ENCODE results near the gene ACSS1.
A peak's percentile ranks its signal among the peaks of the same experiment; 100 is the strongest.

Gene ACSS1

GRCh38 chr20:24991897-24992486, 65.9 kb downstream of the ACSS1 start:
- H3K36me3 Mint-ChIP-seq, result peaks cover 6 to 17% of the 10 kb centered on the region in 2 donors

GRCh38 chr20:24990810-24991252, 67.1 kb downstream of the ACSS1 start:
- Mint-ChIP-seq H3K9me3 (no peaks in the 10 kb centered on the region), H3K27me3 (no peaks in the 10 kb centered on the region), H3K4me1 (peaks cover 49 to 72% of the 10 kb centered on the region in 2 donors), H3K36me3 (peaks cover 6 to 24% of the 10 kb centered on the region in 2 donors), H3K27ac (peak overlapping the region; percentile 39), H3K4me3 (peak overlapping the region; percentile 11 to 97)
- no peak for ATAC-seq (replicated peaks)
- no peak for DNase-seq

More at GRCh38 chr20:24991897-24992486, 65.9 kb downstream of the ACSS1 start:
- Mint-ChIP-seq H3K27ac (peak overlapping the region; percentile 98), H3K4me1 (peaks cover 45 to 63% of the 10 kb centered on the region in 2 donors), H3K4me3 (peak overlapping the region; percentile 94 to 97), H3K27me3 (no peaks in the 10 kb centered on the region), H3K9me3 (no peaks in the 10 kb centered on the region)
- DNase-seq (peak; percentile 3), ATAC-seq (replicated peaks) (peak; percentile 29 to 33)

DNA sequence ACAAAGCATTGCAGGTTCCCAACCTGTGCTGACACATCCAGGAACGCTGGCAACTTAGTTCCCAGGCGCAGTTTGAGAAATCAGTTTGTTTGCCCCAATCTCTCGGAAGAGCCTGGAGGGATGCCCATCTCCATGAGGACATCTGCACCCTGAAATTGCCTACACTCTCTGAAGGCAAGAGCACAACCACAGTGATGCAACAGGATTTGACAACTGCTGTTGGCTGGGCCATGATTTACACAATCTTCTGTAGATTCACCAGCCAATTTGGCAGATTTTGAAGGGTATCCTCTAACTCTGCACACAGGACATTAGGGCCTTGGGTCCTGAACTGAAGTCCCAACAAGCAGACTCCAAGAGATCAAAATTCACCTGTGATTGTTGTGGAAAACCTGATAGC, 68.8 kb downstream of the ACSS1 start:
- Mint-ChIP-seq H3K9me3 (no peaks in the 10 kb centered on the region), H3K4me3 (no peak overlapping the region), H3K36me3 (peaks cover 11 to 26% of the 10 kb centered on the region in 2 donors), H3K4me1 (peaks cover 45 to 65% of the 10 kb centered on the region in 2 donors), H3K27ac (peak overlapping the region; percentile 37), H3K27me3 (no peaks in the 10 kb centered on the region)
- DNase-seq, result no peak
- no peak for ATAC-seq (replicated peaks)

- no peak for ATAC-seq (replicated peaks)
- Mint-ChIP-seq H3K27me3 (no peaks in the 10 kb centered on the region), H3K27ac (no peak overlapping the region), H3K4me1 (peaks cover 40 to 57% of the 10 kb centered on the region in 2 donors), H3K36me3 (peaks cover 11 to 34% of the 10 kb centered on the region in 2 donors), H3K4me3 (no peak overlapping the region), H3K9me3 (no peaks in the 10 kb centered on the region)
- DNase-seq, result no peak
Measured at GRCh38 chr20:24987873-24988835, 69.8 kb downstream of the ACSS1 start.

GRCh38 chr20:24987244-24987643, 70.7 kb downstream of the ACSS1 start:
- no peak for DNase-seq
- H3K4me3 Mint-ChIP-seq, result no peak overlapping the region
- no peak for ATAC-seq (replicated peaks)
- no peak overlapping the region for H3K27ac Mint-ChIP-seq
- H3K27me3 Mint-ChIP-seq, result no peaks in the 10 kb centered on the region
- no peaks in the 10 kb centered on the region for H3K9me3 Mint-ChIP-seq
- peaks cover 17 to 43% of the 10 kb centered on the region in 2 donors for H3K36me3 Mint-ChIP-seq
- H3K4me1 Mint-ChIP-seq, result peaks cover 42 to 62% of the 10 kb centered on the region in 2 donors

DNA sequence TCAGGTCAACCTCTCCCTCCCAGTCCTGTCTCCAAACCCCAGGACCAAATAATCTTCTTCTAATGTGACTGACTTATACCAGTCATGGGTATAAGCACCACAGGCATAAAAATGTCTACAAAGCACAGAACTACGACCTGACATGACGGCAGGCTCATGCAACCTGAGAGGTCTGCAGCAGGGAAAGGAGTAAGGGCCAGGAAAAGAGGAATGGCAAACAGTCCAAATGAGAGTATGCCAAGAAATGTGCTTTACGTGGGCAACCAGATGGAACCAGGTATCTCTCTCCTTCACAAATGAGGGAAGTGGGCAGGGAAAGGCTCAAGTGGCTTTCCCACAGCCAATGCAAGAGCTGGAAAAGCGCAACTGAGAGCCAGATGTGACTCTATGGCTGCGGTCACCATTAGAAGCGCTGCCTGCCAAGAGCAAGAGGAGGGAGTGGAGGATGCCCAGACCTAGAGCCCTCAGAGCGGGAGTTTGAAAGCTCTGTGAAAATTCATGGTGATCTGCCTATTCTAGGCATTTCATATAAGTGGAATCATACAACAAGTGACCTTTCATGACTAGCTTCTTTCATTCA, 71.4 kb downstream of the ACSS1 start:
- Mint-ChIP-seq H3K9me3 (no peaks in the 10 kb centered on the region), H3K36me3 (peaks cover 20 to 50% of the 10 kb centered on the region in 2 donors), H3K4me3 (no peak overlapping the region), H3K27ac (no peak overlapping the region), H3K27me3 (no peaks in the 10 kb centered on the region), H3K4me1 (peaks cover 41 to 63% of the 10 kb centered on the region in 2 donors)
- DNase-seq (no peak), ATAC-seq (replicated peaks) (no peak)

DNA sequence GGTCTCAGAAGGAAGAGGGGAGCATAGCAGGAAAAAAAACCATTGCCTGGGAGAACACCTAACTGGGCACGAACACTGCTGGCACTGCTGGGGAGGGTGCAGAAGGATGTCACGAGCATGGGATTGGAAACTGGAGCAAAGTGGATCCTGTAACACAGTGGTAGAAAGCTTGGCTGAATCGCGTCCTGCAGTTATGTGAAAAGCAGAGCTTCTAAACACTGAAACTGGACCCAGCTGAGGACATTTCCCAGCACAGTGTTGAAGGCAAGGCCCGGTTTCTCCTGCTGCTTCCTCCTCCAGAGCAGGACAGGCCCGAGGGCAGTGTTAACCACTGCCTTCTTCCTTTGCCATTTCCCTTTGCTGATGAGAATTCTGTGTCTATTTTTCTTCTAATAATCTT, 72.1 kb downstream of the ACSS1 start:
- DNase-seq (no peak), ATAC-seq (replicated peaks) (no peak)
- H3K4me3 Mint-ChIP-seq, result no peak overlapping the region
- peaks cover 34 to 63% of the 10 kb centered on the region in 2 donors for H3K4me1 Mint-ChIP-seq
- no peaks in the 10 kb centered on the region for H3K9me3 Mint-ChIP-seq
- H3K27ac Mint-ChIP-seq, result peak overlapping the region; percentile 68
- no peaks in the 10 kb centered on the region for H3K27me3 Mint-ChIP-seq
- H3K36me3 Mint-ChIP-seq, result peaks cover 25 to 53% of the 10 kb centered on the region in 2 donors

DNA sequence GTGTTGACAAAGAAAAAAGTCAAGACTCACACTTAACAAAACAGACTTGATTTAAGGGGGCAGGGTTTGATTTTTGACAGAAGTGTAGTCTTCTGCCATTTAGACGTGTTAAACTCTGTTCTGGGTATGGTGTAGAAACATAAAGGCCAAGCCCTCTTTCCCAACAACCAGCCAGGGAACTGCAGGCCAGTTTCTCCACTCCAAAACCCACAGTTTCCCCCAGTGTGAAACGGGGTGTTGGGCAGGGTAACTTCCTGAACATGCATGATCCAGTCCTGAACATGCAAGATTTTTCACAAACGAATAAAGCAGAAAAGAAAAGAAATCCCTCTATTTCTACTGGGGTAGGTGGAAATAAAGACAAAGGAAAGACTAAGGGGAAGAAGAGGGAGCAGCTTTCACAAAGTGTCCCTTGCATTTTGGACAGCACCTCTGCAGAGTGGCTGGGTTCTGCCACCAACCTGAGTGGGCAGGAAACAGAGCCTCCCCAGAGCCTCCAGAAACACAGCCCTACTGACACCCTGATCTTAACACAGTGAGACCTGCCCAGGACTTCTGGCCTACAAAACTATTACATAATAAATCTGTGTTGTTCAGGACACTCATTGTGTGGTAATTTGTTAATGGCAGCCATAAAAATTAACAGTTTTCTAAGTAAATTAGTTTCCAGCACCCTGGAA, 72.8 kb downstream of the ACSS1 start:
- DNase-seq (no peak), ATAC-seq (replicated peaks) (no peak)
- peaks cover 32 to 53% of the 10 kb centered on the region in 2 donors for H3K36me3 Mint-ChIP-seq

GRCh38 chr20:24983896-24984295, 74.0 kb downstream of the ACSS1 start:
- Mint-ChIP-seq H3K9me3 (peaks cover 6 to 8% of the 10 kb centered on the region in 2 donors), H3K4me1 (peaks cover 35 to 62% of the 10 kb centered on the region in 2 donors), H3K27ac (no peak overlapping the region), H3K4me3 (no peak overlapping the region), H3K27me3 (no peaks in the 10 kb centered on the region), H3K36me3 (peaks cover 40 to 62% of the 10 kb centered on the region in 2 donors)
- no peak for ATAC-seq (replicated peaks)
- DNase-seq, result no peak

More for the DNA sequence above, 72.8 kb downstream of the ACSS1 start:
- H3K27me3 Mint-ChIP-seq, result no peaks in the 10 kb centered on the region
- H3K9me3 Mint-ChIP-seq, result peaks cover under 1 to 3% of the 10 kb centered on the region in 2 donors
- no peak overlapping the region for H3K27ac Mint-ChIP-seq
- H3K4me3 Mint-ChIP-seq, result no peak overlapping the region
- peaks cover 33 to 63% of the 10 kb centered on the region in 2 donors for H3K4me1 Mint-ChIP-seq

- no peak overlapping the region for H3K27ac Mint-ChIP-seq
- peaks cover 8 to 11% of the 10 kb centered on the region in 2 donors for H3K9me3 Mint-ChIP-seq
- peaks cover 52 to 76% of the 10 kb centered on the region in 2 donors for H3K36me3 Mint-ChIP-seq
- H3K4me1 Mint-ChIP-seq, result peaks cover 23 to 44% of the 10 kb centered on the region in 2 donors
- DNase-seq (no peak), ATAC-seq (replicated peaks) (no peak)
- H3K4me3 Mint-ChIP-seq, result no peak overlapping the region
- no peaks in the 10 kb centered on the region for H3K27me3 Mint-ChIP-seq
Measured at GRCh38 chr20:24981790-24982189, 76.1 kb downstream of the ACSS1 start.

DNA sequence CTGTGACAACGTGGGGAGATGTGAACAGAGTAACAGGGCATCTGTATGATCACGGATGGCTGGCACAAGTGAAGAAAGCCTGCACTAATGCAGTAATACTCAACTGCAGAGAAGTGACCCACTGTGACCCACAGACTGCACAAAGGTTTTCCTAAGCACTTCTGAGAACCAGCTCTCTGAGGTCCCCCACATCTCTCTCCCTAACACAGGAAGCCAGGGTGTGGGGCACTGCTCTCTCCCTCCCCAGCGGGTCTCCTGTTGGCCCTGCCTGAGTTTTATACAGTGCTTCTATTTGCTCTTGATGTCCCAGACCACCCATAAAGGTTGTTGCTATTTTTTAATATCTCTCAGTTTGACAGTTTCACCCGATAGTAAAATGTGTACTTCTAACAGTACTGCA, 76.7 kb downstream of the ACSS1 start:
- no peaks in the 10 kb centered on the region for H3K27me3 Mint-ChIP-seq
- DNase-seq (no peak), ATAC-seq (replicated peaks) (no peak)
- H3K4me1 Mint-ChIP-seq, result peaks cover 19 to 40% of the 10 kb centered on the region in 2 donors
- H3K27ac Mint-ChIP-seq, result no peak overlapping the region
- H3K36me3 Mint-ChIP-seq, result peaks cover 57 to 78% of the 10 kb centered on the region in 2 donors
- no peak overlapping the region for H3K4me3 Mint-ChIP-seq
- H3K9me3 Mint-ChIP-seq, result peaks cover 12 to 14% of the 10 kb centered on the region in 2 donors

DNA sequence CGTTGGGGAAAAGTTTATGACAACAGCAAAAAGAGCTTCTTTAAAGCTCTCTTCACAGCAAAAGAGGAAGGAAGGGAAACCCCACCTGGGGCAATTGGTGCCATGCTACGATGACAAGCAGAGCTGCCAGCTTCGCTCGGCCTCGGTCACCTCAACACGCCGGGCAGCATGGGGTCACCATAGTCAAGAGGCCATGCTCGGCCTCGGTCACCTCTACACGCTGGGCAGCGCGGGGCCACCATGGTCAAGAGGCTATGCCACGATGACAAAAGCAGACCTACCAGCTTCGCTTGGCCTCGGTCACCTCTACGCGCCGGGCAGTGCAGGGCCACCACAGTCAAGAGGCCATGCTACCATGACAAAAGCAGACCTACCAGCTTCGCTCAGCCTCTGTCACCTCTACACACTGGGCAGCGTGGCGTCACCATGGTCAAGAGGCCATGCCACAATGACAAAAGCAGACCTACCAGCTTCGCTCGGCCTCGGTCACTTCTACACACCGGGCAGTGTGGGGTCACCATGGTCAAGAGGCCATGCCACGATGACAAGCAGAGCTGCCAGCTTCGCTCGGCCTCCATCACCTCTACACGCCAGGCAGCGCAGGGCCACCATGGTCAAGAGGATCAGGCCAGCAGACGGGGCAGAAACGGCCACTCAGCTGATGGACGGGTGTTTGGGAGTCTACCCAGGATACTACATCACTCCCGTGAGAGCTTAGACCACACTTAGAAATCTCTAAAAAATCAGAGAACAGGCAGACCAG, 77.5 kb downstream of the ACSS1 start:
- DNase-seq (no peak), ATAC-seq (replicated peaks) (no peak)
- peaks cover 17 to 31% of the 10 kb centered on the region in 2 donors for H3K4me1 Mint-ChIP-seq
- peaks cover 63 to 83% of the 10 kb centered on the region in 2 donors for H3K36me3 Mint-ChIP-seq
- H3K9me3 Mint-ChIP-seq, result peaks cover 16 to 17% of the 10 kb centered on the region in 2 donors
- H3K27me3 Mint-ChIP-seq, result no peaks in the 10 kb centered on the region
- no peak overlapping the region for H3K4me3 Mint-ChIP-seq
- no peak overlapping the region for H3K27ac Mint-ChIP-seq

Data from stimulated activated naive B cell treated with anti-CD40 and anti-IgM and Interleukin-4, amounts not matched to agents 10 μg/mL and 1 μg/mL and 100 μg/mL, for 72 hours (primary cell).